Activated T-helper 1 cell treated with anti-CD3 and anti-CD28 coated beads, Interleukin-12 subunit alpha, Interleukin-12 subunit beta, Interleukin-2, Interleukin-4 antibody, amounts not matched to agents 30 ng/mL and 10 ng/mL and 1 ng/mL, durations not matched to agents 14 hours and 24 hours and 36 hours (primary cell): ENCODE measurements around the gene TMIGD2. TPM values are rescaled to one million over a fixed set of nuclear protein-coding genes. Genes with fewer than 3 reads are reported as not detected.
"Not testable (repeated sequence)": the region's sequence is repeated elsewhere in the genome, so short reads cannot be mapped to it uniquely, and the experiment has no call there.

Experiments used
- DNase-seq: peaks from one replicate; pipeline ENCODE4 v3.0.0; 2021; ENCODE audit warnings: low spot score
- H3K27ac Mint-ChIP-seq: one replicate; pipeline ENCODE4 v1.8.0; 2021; ENCODE audit warnings: mild to moderate bottlenecking, mixed read lengths
- H3K27me3 Mint-ChIP-seq: one replicate; pipeline ENCODE4 v1.8.0; 2022; ENCODE audit warnings: mild to moderate bottlenecking, moderate library complexity, mixed read lengths; ENCODE audit not compliant: insufficient read depth
- H3K36me3 Mint-ChIP-seq: one replicate; pipeline ENCODE4 v1.8.0; 2021; ENCODE audit warnings: low read depth, mixed read lengths
- H3K4me1 Mint-ChIP-seq: one replicate; pipeline ENCODE4 v1.8.0; 2021; ENCODE audit warnings: low read depth, mixed read lengths
- H3K4me3 Mint-ChIP-seq: one replicate; pipeline ENCODE4 v1.8.0; 2021; ENCODE audit warnings: mild to moderate bottlenecking, moderate library complexity, mixed read lengths
- H3K9me3 Mint-ChIP-seq: one replicate; pipeline ENCODE4 v1.8.0; 2021; ENCODE audit warnings: mixed read lengths
- intact Hi-C: fragments of 100-400 bp; cut with micrococcal nuclease; formaldehyde crosslinking; loops from one replicate; pipeline ENCODE4 v1.15.1; 2024
- total RNA-seq: library from RNA; stranded (reverse); gene quantifications from 2 replicates; pipeline ENCODE4 v1.2.3, GENCODE V29; 2022

TMIGD2 gene
- total RNA-seq, 1 donor from 2014 or later: 11.0 TPM

DNA sequence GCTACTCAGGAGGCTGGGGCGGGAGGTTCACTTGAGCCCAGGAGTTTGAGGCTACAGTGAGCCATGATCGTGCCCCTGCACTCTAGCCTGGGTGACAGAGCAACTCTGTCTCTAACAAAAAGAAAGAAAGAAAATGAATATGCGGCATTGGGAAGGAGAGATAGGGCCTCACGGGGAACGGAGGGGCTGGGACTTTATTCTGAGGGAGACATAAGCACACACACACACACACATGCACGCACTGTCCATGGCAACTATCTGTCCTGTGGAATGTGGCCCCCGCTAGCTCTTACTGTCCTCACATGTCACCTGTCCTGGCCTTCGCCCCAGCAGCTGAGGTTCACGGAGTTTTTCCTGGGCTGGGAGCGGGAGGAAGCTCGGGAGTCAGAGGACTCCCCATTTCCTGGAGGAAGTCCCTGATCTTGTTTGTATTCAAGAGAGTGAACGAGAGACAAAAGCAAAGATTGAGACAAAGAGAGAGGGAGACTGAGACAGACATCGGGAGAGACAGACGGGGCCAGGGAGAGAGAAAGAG is 35.8 kb upstream of the TMIGD2 start:
- H3K27me3 Mint-ChIP-seq: no peaks in the 10 kb centered on the region
- H3K9me3 Mint-ChIP-seq: peaks cover 13% of the 10 kb centered on the region
- peaks cover 29% of the 10 kb centered on the region for H3K4me1 Mint-ChIP-seq
- H3K4me3 Mint-ChIP-seq: peak overlapping the region; percentile 81
- intact Hi-C loops: no loop called here
- DNase-seq: no peak
- peaks cover 15% of the 10 kb centered on the region for H3K36me3 Mint-ChIP-seq
- H3K27ac Mint-ChIP-seq: peak overlapping the region; percentile 89

- peaks cover 13% of the 10 kb centered on the region for H3K9me3 Mint-ChIP-seq
- intact Hi-C loops: no loop called here
- peaks cover 15% of the 10 kb centered on the region for H3K36me3 Mint-ChIP-seq
- no peak for DNase-seq
- no peak overlapping the region for H3K4me3 Mint-ChIP-seq
- H3K4me1 Mint-ChIP-seq: peaks cover 29% of the 10 kb centered on the region
- no peaks in the 10 kb centered on the region for H3K27me3 Mint-ChIP-seq
- peak overlapping the region; percentile 18 for H3K27ac Mint-ChIP-seq
These were observed 32.9 kb upstream of the TMIGD2 start for GRCh38 chr19:4334929-4335570.

GRCh38 chr19:4329858-4330257 is 27.7 kb upstream of the TMIGD2 start:
- H3K4me1 Mint-ChIP-seq: peaks cover 15% of the 10 kb centered on the region
- intact Hi-C loops: loop anchor here (2.0 kb wide), 1 partner anchor 307 kb away; no protein-coding TSS in a partner anchor
- H3K9me3 Mint-ChIP-seq: peaks cover 6% of the 10 kb centered on the region
- H3K4me3 Mint-ChIP-seq: peak overlapping the region; percentile 42
- H3K36me3 Mint-ChIP-seq: peaks cover 14% of the 10 kb centered on the region
- no peak overlapping the region for H3K27ac Mint-ChIP-seq
- DNase-seq: no peak
- peaks cover 9% of the 10 kb centered on the region for H3K27me3 Mint-ChIP-seq

- not testable (repeated sequence) for DNase-seq, H3K9me3 Mint-ChIP-seq, H3K27me3 Mint-ChIP-seq, H3K36me3 Mint-ChIP-seq
- intact Hi-C loops: loop anchor here (1.0 to 2.0 kb wide), 8 partner anchors 14 to 308 kb away; partner anchors contain the start of genes CHAF1A, FSD1, MPND and UBXN6
- H3K27ac Mint-ChIP-seq: peak overlapping the region; percentile 90
- peaks cover 15% of the 10 kb centered on the region for H3K4me1 Mint-ChIP-seq
- H3K4me3 Mint-ChIP-seq: peak overlapping the region; percentile 84
These were observed 26.9 kb upstream of the TMIGD2 start for GRCh38 chr19:4328991-4329681.

GRCh38 chr19:4328243-4328990 is 26.2 kb upstream of the TMIGD2 start:
- peaks cover 15% of the 10 kb centered on the region for H3K4me1 Mint-ChIP-seq
- peak; percentile 87 for DNase-seq
- peaks cover 5% of the 10 kb centered on the region for H3K36me3 Mint-ChIP-seq
- H3K9me3 Mint-ChIP-seq: no peaks in the 10 kb centered on the region
- H3K27me3 Mint-ChIP-seq: peaks cover 9% of the 10 kb centered on the region
- intact Hi-C loops: loop anchor here (1.0 to 2.0 kb wide), 8 partner anchors 15 to 308 kb away; partner anchors contain the start of genes CHAF1A, FSD1, MPND and UBXN6
- peak overlapping the region; percentile 90 for H3K27ac Mint-ChIP-seq
- H3K4me3 Mint-ChIP-seq: peak overlapping the region; percentile 84

DNA sequence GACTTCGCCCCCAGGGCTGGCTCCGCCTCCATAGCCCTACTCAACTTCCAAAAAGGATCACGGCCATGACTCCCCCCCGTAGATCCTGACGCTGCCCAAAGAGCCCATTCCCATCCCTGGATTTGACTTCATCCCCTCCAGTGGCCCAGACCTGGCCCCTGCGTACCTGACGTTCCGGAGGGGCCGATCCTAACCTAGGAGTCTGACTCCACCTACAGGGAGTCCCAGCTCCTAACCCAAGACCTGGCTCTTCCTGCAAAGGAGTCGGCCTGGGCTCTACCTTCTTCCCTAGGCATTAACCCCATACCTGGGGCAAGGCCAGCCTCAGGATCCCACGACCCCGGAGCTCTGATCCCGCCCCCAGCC is 25.7 kb upstream of the TMIGD2 start:
- intact Hi-C loops: loop anchor here (1.0 to 2.0 kb wide), 8 partner anchors 15 to 309 kb away; partner anchors contain the start of genes CHAF1A, FSD1, MPND and UBXN6
- peaks cover 5% of the 10 kb centered on the region for H3K36me3 Mint-ChIP-seq
- peaks cover 15% of the 10 kb centered on the region for H3K4me1 Mint-ChIP-seq
- peak overlapping the region; percentile 90 for H3K27ac Mint-ChIP-seq
- no peak for DNase-seq
- H3K4me3 Mint-ChIP-seq: peak overlapping the region; percentile 84
- peaks cover 9% of the 10 kb centered on the region for H3K27me3 Mint-ChIP-seq
- H3K9me3 Mint-ChIP-seq: no peaks in the 10 kb centered on the region

DNA sequence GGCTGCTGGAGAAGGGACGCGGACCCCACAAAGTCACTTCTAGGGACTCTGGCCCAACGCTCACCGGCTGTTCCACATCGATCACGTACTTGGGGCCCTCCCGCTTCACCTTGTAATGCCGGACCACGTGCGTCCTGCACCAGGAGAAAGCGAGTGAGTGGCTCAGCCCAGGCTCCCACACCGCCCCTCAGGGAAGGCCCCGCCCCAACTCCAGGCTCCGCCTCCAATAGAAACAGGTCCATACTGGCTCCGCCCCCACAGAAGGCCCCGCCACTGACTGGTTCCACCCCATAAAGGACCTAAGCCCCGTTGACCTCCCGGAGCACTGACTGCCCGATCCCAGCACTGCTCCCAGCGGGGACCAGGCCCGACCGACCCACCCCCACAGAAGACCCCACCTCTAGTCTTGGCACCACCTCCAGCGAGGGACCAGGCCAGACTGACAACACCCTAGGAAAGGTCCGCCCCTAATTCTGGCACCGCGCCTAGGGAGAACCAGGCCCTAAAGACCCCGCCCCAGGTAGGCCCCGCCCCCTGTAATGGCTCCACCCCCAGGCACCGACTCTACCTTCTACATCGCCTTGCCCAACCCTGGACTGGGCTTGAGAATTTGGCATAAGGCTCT is 25.2 kb upstream of the TMIGD2 start:
- Mint-ChIP-seq H3K4me1 (peaks cover 15% of the 10 kb centered on the region), H3K27ac (peak overlapping the region; percentile 82), H3K27me3 (peaks cover 9% of the 10 kb centered on the region), H3K4me3 (peak overlapping the region; percentile 84), H3K9me3 (no peaks in the 10 kb centered on the region), H3K36me3 (peaks cover 5% of the 10 kb centered on the region)
- peak; percentile 59 for DNase-seq
- intact Hi-C loops: no loop called here

- no peaks in the 10 kb centered on the region for H3K9me3 Mint-ChIP-seq
- H3K36me3 Mint-ChIP-seq: peaks cover 5% of the 10 kb centered on the region
- H3K4me3 Mint-ChIP-seq: peak overlapping the region; percentile 84
- intact Hi-C loops: no loop called here
- peaks cover 9% of the 10 kb centered on the region for H3K27me3 Mint-ChIP-seq
- no peak overlapping the region for H3K27ac Mint-ChIP-seq
- H3K4me1 Mint-ChIP-seq: peaks cover 15% of the 10 kb centered on the region
- no peak for DNase-seq
These were observed 24.7 kb upstream of the TMIGD2 start for GRCh38 chr19:4326837-4327251.

- no peak for DNase-seq
- Mint-ChIP-seq H3K27me3 (peaks cover 9% of the 10 kb centered on the region), H3K36me3 (peaks cover 5% of the 10 kb centered on the region), H3K4me1 (peaks cover 15% of the 10 kb centered on the region), H3K4me3 (peak overlapping the region; percentile 63), H3K27ac (no peak overlapping the region), H3K9me3 (peaks cover 5% of the 10 kb centered on the region)
- intact Hi-C loops: no loop called here
These were observed 24.1 kb upstream of the TMIGD2 start for GRCh38 chr19:4326215-4326836.

- Mint-ChIP-seq H3K27me3 (peaks cover 9% of the 10 kb centered on the region), H3K4me1 (peaks cover 15% of the 10 kb centered on the region), H3K36me3 (peaks cover 11% of the 10 kb centered on the region), H3K9me3 (peaks cover 24% of the 10 kb centered on the region), H3K4me3 (no peak overlapping the region), H3K27ac (no peak overlapping the region)
- DNase-seq: no peak
- intact Hi-C loops: no loop called here
These were observed 22.0 kb upstream of the TMIGD2 start for GRCh38 chr19:4324228-4324627.

GRCh38 chr19:4323692-4324091 is 21.5 kb upstream of the TMIGD2 start:
- Mint-ChIP-seq H3K4me1 (peaks cover 15% of the 10 kb centered on the region), H3K27me3 (peaks cover 9% of the 10 kb centered on the region), H3K27ac (no peak overlapping the region), H3K36me3 (peaks cover 13% of the 10 kb centered on the region), H3K9me3 (peaks cover 30% of the 10 kb centered on the region), H3K4me3 (no peak overlapping the region)
- no peak for DNase-seq
- intact Hi-C loops: no loop called here
